Hepatocyte (in vitro differentiated cells): ENCODE data around the gene DENND6A. TPM values are rescaled to one million over a fixed set of nuclear protein-coding genes. Genes with fewer than 3 reads are reported as not detected.
"Not testable (repeated sequence)": the region's sequence is repeated elsewhere in the genome, so short reads cannot be mapped to it uniquely, and the experiment has no call there.

ENCODE experiments used
- DNase-seq: peaks from one replicate; pipeline ENCODE4 v3.0.0-alpha.2; 2016; ENCODE audit warnings: low spot score
- H2AFZ ChIP-seq: fragments of 200-600 bp; sonication (generic); 2 replicates; pipeline ENCODE4 v1.6.0; 2016; ENCODE audit warnings: antibody characterized with exemption, mild to moderate bottlenecking
- H3K27ac ChIP-seq: fragments of 200-600 bp; sonication (generic); 2 replicates; pipeline ENCODE4 v1.5.1; 2016; ENCODE audit warnings: mild to moderate bottlenecking
- H3K27me3 ChIP-seq: fragments of 200-600 bp; sonication (generic); 2 replicates; pipeline ENCODE4 v1.6.1; 2016
- H3K36me3 ChIP-seq: fragments of 200-600 bp; sonication (generic); replicated peaks from 2 replicates; pipeline ENCODE4 v1.5.1; 2016; ENCODE audit warnings: low read depth; ENCODE audit not compliant: insufficient read depth
- H3K4me1 ChIP-seq: fragments of 200-600 bp; sonication (generic); 2 replicates; pipeline ENCODE4 v1.5.1; 2016; ENCODE audit warnings: mild to moderate bottlenecking, moderate library complexity; ENCODE audit not compliant: insufficient read depth
- H3K4me2 ChIP-seq: fragments of 200-600 bp; sonication (generic); 2 replicates; pipeline ENCODE4 v1.6.0; 2016
- H3K4me3 ChIP-seq: fragments of 200-600 bp; sonication (generic); 2 replicates; pipeline ENCODE4 v1.5.1; 2016; ENCODE audit warnings: mild to moderate bottlenecking
- H3K79me2 ChIP-seq: fragments of 200-600 bp; sonication (generic); 2 replicates; pipeline ENCODE4 v1.6.0; 2017; ENCODE audit warnings: mild to moderate bottlenecking
- H3K9me2 ChIP-seq: fragments of 200-600 bp; sonication (generic); replicated peaks from 2 replicates; pipeline ENCODE4 v1.6.0; 2017; ENCODE audit warnings: mild to moderate bottlenecking; ENCODE audit not compliant: insufficient read depth
- H3K9me3 ChIP-seq: fragments of 200-600 bp; sonication (generic); 2 replicates; pipeline ENCODE4 v1.5.1; 2016; ENCODE audit warnings: low read depth, mild to moderate bottlenecking
- H4K20me1 ChIP-seq: fragments of 200-600 bp; sonication (generic); 2 replicates; pipeline ENCODE4 v1.6.0; 2016; ENCODE audit warnings: mild to moderate bottlenecking; ENCODE audit not compliant: insufficient read depth, poor library complexity, severe bottlenecking
- EZH2 ChIP-seq: fragments of 200-600 bp; sonication (generic); IDR thresholded peaks from 2 replicates; pipeline ENCODE4 v1.6.1; 2016; ENCODE audit warnings: antibody characterized with exemption, mild to moderate bottlenecking, borderline replicate concordance
- EZH2phosphoT487 ChIP-seq: fragments of 200-600 bp; sonication (generic); IDR thresholded peaks from one replicate; pipeline ENCODE4 v1.6.1; 2018; ENCODE audit warnings: antibody characterized with exemption, mild to moderate bottlenecking, low read depth, moderate library complexity; ENCODE audit not compliant: unreplicated experiment, severe bottlenecking
- WGBS: methylation state at CpG from one replicate; pipeline ENCODE4 v1.1.6; 2016; ENCODE audit warnings: low lambda C conversion rate; ENCODE audit errors: missing lambda C conversion rate; 5-methylcytosine and 5-hydroxymethylcytosine counted together
- polyA plus RNA-seq: library from polyadenylated mRNA; unstranded; fragments of >200 nt; fragmentation: Nextera tagmentation; extraction: Ambion mirVana; gene quantifications from 2 replicates; pipeline ENCODE4 v1.2.1, GENCODE V29; 2016
- total RNA-seq: library from RNA; depleted of rRNA; stranded (reverse); fragments of >200 nt; gene quantifications from 2 replicates; pipeline ENCODE4 v1.2.3, GENCODE V29; 2014
- TF ChIP-seq, protein P1 (sequence below): fragments of 200-600 bp; sonication (generic); IDR thresholded peaks from 2 replicates; pipeline ENCODE4 v1.5.1; 2016; ENCODE audit warnings: antibody characterized with exemption, mild to moderate bottlenecking; ENCODE audit not compliant: poor library complexity

Gene DENND6A
- total and polyA plus RNA-seq, 2 experiments from 2014 or later, result 6.3 to 19.3 TPM

DNA sequence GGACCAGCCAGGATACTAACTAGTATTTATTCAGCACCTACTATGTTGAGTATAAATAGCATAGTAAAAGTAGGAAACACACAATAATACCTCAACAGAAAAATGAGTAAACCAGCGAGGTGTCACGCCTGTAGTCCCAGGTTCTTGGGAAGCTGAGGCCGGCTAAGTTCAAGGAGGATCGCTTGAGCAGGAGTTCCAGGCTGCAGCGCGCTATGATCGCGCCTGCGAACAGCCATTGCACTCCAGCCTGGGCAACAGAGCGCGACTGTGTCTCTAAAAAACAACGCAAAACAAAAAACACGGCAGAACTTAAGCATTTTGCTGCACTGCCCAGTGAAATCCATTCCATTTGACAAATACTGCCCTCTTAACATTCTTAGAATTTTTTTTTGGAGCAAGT lies 1.3 kb upstream of the DENND6A start:
- WGBS, result 88% methylated on average over 13 of the region's 13 CpGs
- TF ChIP-seq EZH2 (no peak), EZH2phosphoT487 (no peak)
- TF ChIP-seq, protein P1, sequence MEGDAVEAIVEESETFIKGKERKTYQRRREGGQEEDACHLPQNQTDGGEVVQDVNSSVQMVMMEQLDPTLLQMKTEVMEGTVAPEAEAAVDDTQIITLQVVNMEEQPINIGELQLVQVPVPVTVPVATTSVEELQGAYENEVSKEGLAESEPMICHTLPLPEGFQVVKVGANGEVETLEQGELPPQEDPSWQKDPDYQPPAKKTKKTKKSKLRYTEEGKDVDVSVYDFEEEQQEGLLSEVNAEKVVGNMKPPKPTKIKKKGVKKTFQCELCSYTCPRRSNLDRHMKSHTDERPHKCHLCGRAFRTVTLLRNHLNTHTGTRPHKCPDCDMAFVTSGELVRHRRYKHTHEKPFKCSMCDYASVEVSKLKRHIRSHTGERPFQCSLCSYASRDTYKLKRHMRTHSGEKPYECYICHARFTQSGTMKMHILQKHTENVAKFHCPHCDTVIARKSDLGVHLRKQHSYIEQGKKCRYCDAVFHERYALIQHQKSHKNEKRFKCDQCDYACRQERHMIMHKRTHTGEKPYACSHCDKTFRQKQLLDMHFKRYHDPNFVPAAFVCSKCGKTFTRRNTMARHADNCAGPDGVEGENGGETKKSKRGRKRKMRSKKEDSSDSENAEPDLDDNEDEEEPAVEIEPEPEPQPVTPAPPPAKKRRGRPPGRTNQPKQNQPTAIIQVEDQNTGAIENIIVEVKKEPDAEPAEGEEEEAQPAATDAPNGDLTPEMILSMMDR, result no peak
- no peak overlapping the region for H3K4me2 ChIP-seq

DNA sequence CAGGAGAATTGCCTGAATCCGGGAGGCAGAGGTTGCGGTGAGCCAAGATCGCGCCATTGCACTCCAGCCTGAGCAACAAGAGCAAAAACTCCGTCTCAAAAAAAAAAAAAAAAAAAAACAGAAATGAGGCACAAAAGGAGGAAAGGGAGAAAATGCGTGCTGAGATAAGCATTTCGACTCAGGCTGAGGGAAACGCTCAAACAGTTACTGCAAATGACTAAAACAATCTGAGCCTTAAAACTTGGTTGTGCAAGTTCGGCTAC lies 813 bp downstream of the DENND6A start:
- 4% methylated on average over 8 of the region's 9 CpGs for WGBS
- not testable (repeated sequence) for H3K9me2 ChIP-seq, DNase-seq, H3K27me3 ChIP-seq, H3K36me3 ChIP-seq, H3K4me1 ChIP-seq, H3K9me3 ChIP-seq
- H2AFZ ChIP-seq, result peak overlapping the region; percentile 80
- H3K79me2 ChIP-seq, result peaks cover 50% of the 10 kb centered on the region
- H3K4me3 ChIP-seq, result peak overlapping the region; percentile 51
- H4K20me1 ChIP-seq, result peaks cover 25% of the 10 kb centered on the region
- peak overlapping the region; percentile 96 for H3K27ac ChIP-seq
- peak overlapping the region; percentile 94 for H3K4me2 ChIP-seq

More for the DNA sequence above, 1.3 kb upstream of the DENND6A start:
- H3K4me3 ChIP-seq, result no peak overlapping the region
- no peak overlapping the region for H2AFZ ChIP-seq
- no peak overlapping the region for H3K27ac ChIP-seq
- H3K9me2 ChIP-seq, result no peaks in the 10 kb centered on the region
- H3K4me1 ChIP-seq, result no peaks in the 10 kb centered on the region
- DNase-seq, result no peak
- no peaks in the 10 kb centered on the region for H3K36me3 ChIP-seq
- peaks cover 15% of the 10 kb centered on the region for H4K20me1 ChIP-seq
- H3K9me3 ChIP-seq, result no peaks in the 10 kb centered on the region
- H3K79me2 ChIP-seq, result peaks cover 29% of the 10 kb centered on the region
- no peaks in the 10 kb centered on the region for H3K27me3 ChIP-seq

DNA sequence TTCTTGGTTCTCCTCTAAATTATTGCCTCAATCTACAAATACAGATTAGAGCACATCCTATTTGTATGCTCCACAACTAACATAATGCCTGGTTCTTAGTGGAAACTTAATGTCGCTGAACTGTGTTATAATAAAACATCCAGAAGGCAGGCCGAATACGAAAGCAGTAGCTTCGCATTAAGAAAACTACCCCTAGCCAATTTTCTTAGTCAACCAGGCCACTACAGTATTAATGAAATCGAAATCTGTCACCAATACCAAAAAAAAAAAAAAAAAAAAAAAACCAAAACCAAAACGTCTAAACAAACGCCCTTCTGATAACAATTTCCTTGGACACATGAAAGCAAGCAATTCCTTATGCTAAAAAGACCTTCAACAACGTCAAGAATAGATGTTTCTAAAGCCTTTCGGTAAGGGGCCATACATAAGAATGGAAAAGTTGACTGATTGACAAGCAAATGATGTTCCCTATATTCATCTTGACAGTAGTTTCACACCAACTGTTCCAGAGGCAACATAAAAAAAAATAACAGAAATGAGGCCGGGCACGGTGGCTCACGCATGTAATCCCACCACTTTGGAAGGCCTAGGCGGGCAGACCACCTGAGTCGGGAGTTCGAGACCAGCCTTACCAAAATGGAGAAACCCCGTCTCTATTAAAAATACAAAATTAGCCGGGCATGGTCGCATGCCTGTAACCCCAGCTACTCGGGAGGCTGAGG lies 1.3 kb downstream of the DENND6A start:
- WGBS, result 39% methylated on average over 19 of the region's 19 CpGs
- H3K4me3 ChIP-seq, result peak overlapping the region; percentile 51
- no peaks in the 10 kb centered on the region for H3K9me2 ChIP-seq
- no peaks in the 10 kb centered on the region for H3K4me1 ChIP-seq
- no peaks in the 10 kb centered on the region for H3K27me3 ChIP-seq
- peaks cover 30% of the 10 kb centered on the region for H4K20me1 ChIP-seq
- no peak for TF ChIP-seq EZH2
- TF ChIP-seq EZH2phosphoT487, result no peak
- TF ChIP-seq, protein P1, result no peak
- H3K9me3 ChIP-seq, result no peaks in the 10 kb centered on the region
- peak overlapping the region; percentile 96 for H3K27ac ChIP-seq
- H3K4me2 ChIP-seq, result peak overlapping the region; percentile 94
- H3K36me3 ChIP-seq, result no peaks in the 10 kb centered on the region
- H3K79me2 ChIP-seq, result peaks cover 55% of the 10 kb centered on the region
- DNase-seq, result no peak
- H2AFZ ChIP-seq, result peak overlapping the region; percentile 80

DNA sequence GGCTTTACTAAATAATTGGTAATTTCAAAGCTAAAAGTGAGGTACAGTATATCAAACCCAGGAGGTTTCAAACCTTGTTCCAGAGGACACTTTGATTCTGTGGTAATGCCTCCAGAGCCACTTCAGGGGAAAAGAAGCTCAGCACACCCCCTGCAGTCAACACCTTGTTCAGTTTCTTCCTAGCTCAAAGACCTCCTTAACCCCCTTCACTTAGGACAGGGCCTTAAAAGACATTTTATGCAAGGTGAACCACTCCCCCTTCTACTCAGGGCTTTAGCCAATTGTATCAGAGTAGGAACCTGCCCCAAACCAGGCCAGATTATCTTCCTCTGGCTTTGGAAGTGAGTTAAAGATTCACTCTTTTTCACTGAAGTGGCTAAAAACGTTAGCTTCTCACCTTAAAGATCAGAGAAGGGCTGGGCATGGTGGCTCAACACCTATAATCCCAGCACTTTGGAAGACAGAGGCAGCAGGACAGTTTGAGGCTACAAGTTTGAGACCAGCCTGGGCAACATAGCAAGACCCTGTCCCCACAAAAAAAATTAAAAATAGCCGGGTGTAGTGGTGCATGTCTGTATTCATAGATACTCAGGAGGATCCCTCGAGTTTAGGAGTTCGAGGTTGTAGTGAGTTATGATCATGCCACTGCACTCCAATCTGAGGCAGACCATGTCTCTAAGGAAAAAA lies 3.4 kb downstream of the DENND6A start:
- Histone ChIP-seq H3K27ac (no peak overlapping the region), H3K4me2 (no peak overlapping the region), H3K27me3 (no peaks in the 10 kb centered on the region), H3K9me2 (no peaks in the 10 kb centered on the region), H4K20me1 (peaks cover 33% of the 10 kb centered on the region), H3K9me3 (no peaks in the 10 kb centered on the region), H2AFZ (no peak overlapping the region), H3K79me2 (peaks cover 73% of the 10 kb centered on the region), H3K4me1 (no peaks in the 10 kb centered on the region), H3K36me3 (no peaks in the 10 kb centered on the region), H3K4me3 (no peak overlapping the region)
- no peak for DNase-seq
- WGBS, result 82% methylated on average over 4 of the region's 4 CpGs
- TF ChIP-seq, protein P1, result no peak
- TF ChIP-seq EZH2 (no peak), EZH2phosphoT487 (no peak)
